K562 (cell line): ENCODE data around the gene KASH5. TPM values are rescaled to one million over a fixed set of nuclear protein-coding genes. Genes with fewer than 3 reads are reported as not detected.

Experiments used
- BDP1 ChIP-seq: IDR thresholded peaks from 3 replicates; pipeline ENCODE4 v1.6.1; 2011; ENCODE audit not compliant: insufficient read length, insufficient read depth
- CBFA2T2 ChIP-seq: fragments of 450-650 bp; conservative IDR thresholded peaks from 2 replicates; pipeline ENCODE4 v1.6.1; 2017; ENCODE audit warnings: mild to moderate bottlenecking
- CXXC5 ChIP-seq: fragments of 250-450 bp; sonication (Bioruptor Pico); IDR thresholded peaks from 2 replicates; pipeline ENCODE4 v1.8.0; 2022; ENCODE audit warnings: inconsistent platforms, mild to moderate bottlenecking, moderate library complexity
- ELF4 ChIP-seq: fragments of 450-650 bp; formaldehyde crosslinking; IDR thresholded peaks from 2 replicates; pipeline ENCODE4 v1.4.0; 2022; ENCODE audit warnings: missing genetic modification characterization
- EP400 ChIP-seq: fragments of 450-650 bp; IDR thresholded peaks from 2 replicates; pipeline ENCODE4 v1.6.1; 2017; ENCODE audit warnings: antibody characterized with exemption, mild to moderate bottlenecking, moderate library complexity
- ETV6 ChIP-seq, 3 experiments: fragments of 150-350 bp in 1 of 3; sonication (generic) in 1 of 3; formaldehyde crosslinking in 1 of 3; IDR thresholded peaks; 2 replicates each; pipeline versions ENCODE4 v1.6.1 to v1.8.0; 2014 to 2022; ENCODE audit warnings: borderline replicate concordance in 2 of 3, low read depth in 2 of 3, antibody characterized with exemption in 1 of 3, low read length in 1 of 3, mild to moderate bottlenecking in 1 of 3, missing genetic modification reagents in 1 of 3
- MAZ ChIP-seq, 2 experiments: fragments of 450-650 bp in 1 of 2; sonication (generic) in 1 of 2; formaldehyde crosslinking; IDR thresholded peaks in 1 of 2; conservative IDR thresholded peaks in 1 of 2; 2 replicates each; pipeline versions ENCODE4 v1.4.0 to v1.5.0; 2020; ENCODE audit warnings: mild to moderate bottlenecking in 1 of 2, missing genetic modification reagents in 1 of 2
- MNT ChIP-seq, 2 experiments: fragments of 450-650 bp; conservative IDR thresholded peaks; 2 replicates each; pipeline ENCODE4 v1.6.1; 2017; ENCODE audit warnings: mild to moderate bottlenecking in 2 of 2, moderate library complexity in 2 of 2
- SAFB ChIP-seq: fragments of 200-400 bp; formaldehyde crosslinking; IDR thresholded peaks from 2 replicates; pipeline ENCODE4 v1.6.1; 2017; ENCODE audit warnings: low read depth, low read length, borderline replicate concordance
- SIN3B ChIP-seq: fragments of 450-650 bp; IDR thresholded peaks from 2 replicates; pipeline ENCODE4 v1.6.1; 2017; ENCODE audit warnings: low read depth, mild to moderate bottlenecking, moderate library complexity
- SNAPC5 ChIP-seq: fragments of 250-450 bp; sonication (Bioruptor Pico); IDR thresholded peaks from 2 replicates; pipeline ENCODE4 v1.8.0; 2021; ENCODE audit warnings: moderate library complexity, mild to moderate bottlenecking, inconsistent platforms
- SRSF7 ChIP-seq: fragments of 200-400 bp; formaldehyde crosslinking; optimal IDR thresholded peaks from 2 replicates; pipeline ENCODE3; 2017; ENCODE audit warnings: mild to moderate bottlenecking, low read depth, low read length
- SUPT5H ChIP-seq: fragments of 450-650 bp; IDR thresholded peaks from 2 replicates; pipeline ENCODE4 v1.6.1; 2016
- TCFL5 ChIP-seq: fragments of 250-450 bp; sonication (Bioruptor Pico); conservative IDR thresholded peaks from 2 replicates; pipeline ENCODE4 v1.6.1; 2021; ENCODE audit warnings: mild to moderate bottlenecking, moderate library complexity, matching md5 sums
- THRAP3 ChIP-seq: fragments of 450-650 bp; IDR thresholded peaks from 2 replicates; pipeline ENCODE4 v1.6.1; 2016; ENCODE audit warnings: mild to moderate bottlenecking, inconsistent platforms, borderline replicate concordance
- THRB ChIP-seq: fragments of 450-650 bp; formaldehyde crosslinking; conservative IDR thresholded peaks from 2 replicates; pipeline ENCODE4 v1.4.0; 2022; ENCODE audit warnings: mild to moderate bottlenecking, missing genetic modification characterization
- ZBTB33 ChIP-seq: sonication (generic); formaldehyde crosslinking; IDR thresholded peaks from 2 replicates; pipeline ENCODE4 v1.8.1; 2023; ENCODE audit warnings: mild to moderate bottlenecking, missing genetic modification reagents
- ZBTB7A ChIP-seq: IDR thresholded peaks from 2 replicates; pipeline ENCODE4 v1.6.1; 2011; ENCODE audit warnings: low read depth, mild to moderate bottlenecking, low read length, moderate library complexity, borderline replicate concordance; ENCODE audit not compliant: control insufficient read depth
- ZFP1 ChIP-seq: fragments of 450-650 bp; formaldehyde crosslinking; IDR thresholded peaks from 2 replicates; pipeline ENCODE4 v1.4.0; 2020; ENCODE audit warnings: mild to moderate bottlenecking, mixed read lengths
- ZFX ChIP-seq: sonication (generic); formaldehyde crosslinking; IDR thresholded peaks from 2 replicates; pipeline ENCODE4 v1.8.0; 2022; ENCODE audit warnings: mild to moderate bottlenecking, missing genetic modification reagents, moderate library complexity
- ZNF253 ChIP-seq: fragments of 250-450 bp; sonication (Bioruptor Pico); conservative IDR thresholded peaks from 2 replicates; pipeline ENCODE4 v1.6.1; 2021; ENCODE audit warnings: mild to moderate bottlenecking
- ZNF766 ChIP-seq: fragments of 200-800 bp; sonication (Bioruptor generic); conservative IDR thresholded peaks from 2 replicates; pipeline ENCODE4 v1.6.1; 2016; ENCODE audit warnings: missing genetic modification characterization, missing compliant biosample characterization
- polyA plus RNA-seq, 8 experiments: library from polyadenylated mRNA; depleted of rRNA in 4 of 8; stranded (reverse) in 5 of 8; unstranded in 3 of 8; fragments of >200 nt; fragmentation: Nextera tagmentation in 2 of 8; fragmentation: Illumina TruSeq in 1 of 8; extraction: Ambion mirVana in 2 of 8; extraction: Trizol in 1 of 8; gene quantifications; 2 replicates each; pipeline versions ENCODE4 v1.2.1 to v1.2.3, GENCODE V29; 2011 to 2014; ENCODE audit warnings: inconsistent platforms in 1 of 8, missing spikeins in 1 of 8
- total RNA-seq, 7 experiments: library from RNA; depleted of rRNA in 6 of 7; stranded (reverse); fragments of >200 nt in 6 of 7; fragmentation: Illumina TruSeq in 2 of 7; extraction: Trizol in 2 of 7; gene quantifications; 2 replicates each; pipeline versions ENCODE4 v1.2.1 to v1.2.3, GENCODE V29; 2011 to 2021; ENCODE audit warnings: low replicate concordance in 1 of 7

The KASH5 gene
- total and polyA plus RNA-seq, 9 of the 15 experiments (the other 6 are each of a cell fraction or from before 2014, with no cell fraction given), result 0.07 to 0.84 (median 0.34) TPM; not detected in 1

GRCh38 chr19:49387936-49388372, at the start of gene KASH5 (continued):
- TF ChIP-seq MNT (conservative IDR thresholded peaks at IDR 0.05) (0 out of 4 replicates have a peak, but pooled peaks of 1 of the 2 experiments have one; percentile 15), ZBTB33 (CRISPR knock-in tag) (peak; percentile 98), ZNF766 (CRISPR knock-in tag) (no peak), ZBTB7A (no peak), SUPT5H (peak; percentile 55), MAZ (CRISPR knock-in tag; conservative IDR thresholded peaks at IDR 0.05 in 1 of 2, IDR thresholded peaks at IDR 0.05 in 1 of 2) (peak in 1 of 2 experiments; percentile 39; a peak in 1 of 4 replicates), ZNF253 (CRISPR knock-in tag) (no peak), SAFB (peak; percentile 17; the same call in 1 of the 2 replicates), EP400 (peak; percentile 41), ZFP1 (CRISPR knock-in tag) (no peak), ELF4 (CRISPR knock-in tag) (no peak), SRSF7 (no peak), SNAPC5 (CRISPR knock-in tag) (no peak), CXXC5 (CRISPR knock-in tag) (peak; percentile 68), THRB (CRISPR knock-in tag) (no peak), ETV6 (IDR thresholded peaks at IDR 0.05; ENCODE audit: borderline replicate concordance in 1 of 2, low read depth in 2 of 2, low read length in 1 of 2) (no peak), ETV6 (CRISPR knock-in tag; IDR thresholded peaks at IDR 0.05; ENCODE audit: borderline replicate concordance) (no peak), ZFX (CRISPR knock-in tag) (no peak), CBFA2T2 (no peak), THRAP3 (no peak), SIN3B (no peak), TCFL5 (CRISPR knock-in tag) (no peak), BDP1 (no peak)
